Measurements from ENCODE around the gene NFX1.
A peak's percentile ranks its signal among the peaks of the same experiment; 100 is the strongest.

NFX1 gene

GRCh38 chr9:33291031-33291397 is 698 bp downstream of the NFX1 start:
- peaks cover 17% of the 10 kb centered on the region for H3K36me3 ChIP-seq (replicated peaks)
- peak overlapping the region; percentile 87 for H3K4me3 ChIP-seq (ENCODE audit: low read depth, low read length)
- in situ Hi-C loops (cut with HindIII; ENCODE audit: low pct_ligation_motif_present, low sequenced_read_pairs) = no loop called here
- H3K27ac ChIP-seq = peak overlapping the region; percentile 100
- DNase-seq = no peak
- no peaks in the 10 kb centered on the region for H3K27me3 ChIP-seq (replicated peaks)
- no peak for TF ChIP-seq CTCF (IDR thresholded peaks at IDR 0.05; ENCODE audit: low read depth, low read length, missing control alignments)

- Histone ChIP-seq H3K27ac (no peak overlapping the region), H3K27me3 (replicated peaks) (no peaks in the 10 kb centered on the region), H3K36me3 (replicated peaks) (peaks cover 22% of the 10 kb centered on the region), H3K4me3 (ENCODE audit: low read depth, low read length) (no peak overlapping the region)
- in situ Hi-C loops (cut with HindIII; ENCODE audit: low pct_ligation_motif_present, low sequenced_read_pairs) = no loop called here
- TF ChIP-seq CTCF (IDR thresholded peaks at IDR 0.05; ENCODE audit: low read depth, low read length, missing control alignments) = no peak
- no peak for DNase-seq
Measured at GRCh38 chr9:33291901-33292300, 1.6 kb downstream of the NFX1 start.

GRCh38 chr9:33293782-33294181 is 3.5 kb downstream of the NFX1 start:
- Histone ChIP-seq H3K36me3 (replicated peaks) (peaks cover 33% of the 10 kb centered on the region), H3K27ac (no peak overlapping the region)
- DNase-seq = no peak

GRCh38 chr9:33294670-33295432 is 4.5 kb downstream of the NFX1 start:
- in situ Hi-C loops (cut with HindIII; ENCODE audit: low pct_ligation_motif_present, low sequenced_read_pairs) = no loop called here
- TF ChIP-seq CTCF (IDR thresholded peaks at IDR 0.05; ENCODE audit: low read depth, low read length, missing control alignments) = no peak
- no peak for DNase-seq
- Histone ChIP-seq H3K27ac (no peak overlapping the region), H3K36me3 (replicated peaks) (peaks cover 43% of the 10 kb centered on the region), H3K4me3 (ENCODE audit: low read depth, low read length) (no peak overlapping the region), H3K27me3 (replicated peaks) (no peaks in the 10 kb centered on the region)

More at GRCh38 chr9:33293782-33294181, 3.5 kb downstream of the NFX1 start:
- Histone ChIP-seq H3K27me3 (replicated peaks) (no peaks in the 10 kb centered on the region), H3K4me3 (ENCODE audit: low read depth, low read length) (no peak overlapping the region)
- TF ChIP-seq CTCF (IDR thresholded peaks at IDR 0.05; ENCODE audit: low read depth, low read length, missing control alignments) = no peak
- in situ Hi-C loops (cut with HindIII; ENCODE audit: low pct_ligation_motif_present, low sequenced_read_pairs) = no loop called here

- Histone ChIP-seq H3K27ac (no peak overlapping the region), H3K4me3 (ENCODE audit: low read depth, low read length) (no peak overlapping the region), H3K27me3 (replicated peaks) (no peaks in the 10 kb centered on the region), H3K36me3 (replicated peaks) (peaks cover 49% of the 10 kb centered on the region)
- in situ Hi-C loops (cut with HindIII; ENCODE audit: low pct_ligation_motif_present, low sequenced_read_pairs) = no loop called here
- no peak for DNase-seq
- no peak for TF ChIP-seq CTCF (IDR thresholded peaks at IDR 0.05; ENCODE audit: low read depth, low read length, missing control alignments)
Measured at GRCh38 chr9:33295571-33295970, 5.3 kb downstream of the NFX1 start.

GRCh38 chr9:33297432-33297831 is 7.1 kb downstream of the NFX1 start:
- Histone ChIP-seq H3K27me3 (replicated peaks) (no peaks in the 10 kb centered on the region), H3K36me3 (replicated peaks) (peaks cover 61% of the 10 kb centered on the region), H3K27ac (no peak overlapping the region), H3K4me3 (ENCODE audit: low read depth, low read length) (no peak overlapping the region)
- DNase-seq = no peak
- in situ Hi-C loops (cut with HindIII; ENCODE audit: low pct_ligation_motif_present, low sequenced_read_pairs) = no loop called here
- no peak for TF ChIP-seq CTCF (IDR thresholded peaks at IDR 0.05; ENCODE audit: low read depth, low read length, missing control alignments)

Measured in brain microvascular endothelial cell (primary cell).